MM.1S (cell line): Measurements from ENCODE around the gene GASK1B.
A peak's percentile ranks its signal among the peaks of the same experiment; 100 is the strongest.

ENCODE experiments used
- DNase-seq: peaks from one replicate; pipeline ENCODE4 v3.0.0-alpha.2; 2015
- H2AFZ ChIP-seq: fragments of 300-600 bp; sonication (generic); 2 replicates; pipeline ENCODE4 v1.6.0; 2016; ENCODE audit warnings: antibody characterized with exemption, low read length
- H3F3A ChIP-seq: fragments of 300-600 bp; sonication (generic); 2 replicates; pipeline ENCODE4 v1.6.1; 2016; ENCODE audit warnings: mild to moderate bottlenecking, antibody characterized with exemption, low read length, moderate library complexity, mixed read lengths; ENCODE audit not compliant: insufficient read depth
- H3K27ac ChIP-seq: fragments of 300-600 bp; sonication (generic); 2 replicates; pipeline ENCODE4 v1.5.1; 2016; ENCODE audit warnings: mild to moderate bottlenecking, low read length
- H3K27me3 ChIP-seq: fragments of 300-600 bp; sonication (generic); replicated peaks from 2 replicates; pipeline ENCODE4 v1.6.0; 2016; ENCODE audit warnings: low read length; ENCODE audit not compliant: insufficient read depth
- H3K36me3 ChIP-seq: fragments of 300-600 bp; sonication (generic); replicated peaks from 2 replicates; pipeline ENCODE4 v1.6.1; 2016; ENCODE audit warnings: mild to moderate bottlenecking, low read length, mixed read lengths; ENCODE audit not compliant: insufficient read depth
- H3K4me1 ChIP-seq: fragments of 300-600 bp; sonication (generic); 2 replicates; pipeline ENCODE4 v1.6.1; 2016; ENCODE audit warnings: low read length, mixed read lengths
- H3K4me2 ChIP-seq: fragments of 300-600 bp; sonication (generic); 2 replicates; pipeline ENCODE4 v1.6.0; 2016; ENCODE audit warnings: low read depth, low read length
- H3K4me3 ChIP-seq: fragments of 300-600 bp; sonication (generic); 2 replicates; pipeline ENCODE4 v1.5.1; 2016; ENCODE audit warnings: low read length, mixed read lengths
- H3K79me2 ChIP-seq: fragments of 300-600 bp; sonication (generic); 2 replicates; pipeline ENCODE4 v1.6.1; 2016; ENCODE audit warnings: mixed run types, low read length, mixed read lengths
- H3K9ac ChIP-seq: fragments of 300-600 bp; sonication (generic); 2 replicates; pipeline ENCODE4 v1.6.1; 2016; ENCODE audit warnings: low read length, mixed read lengths
- H3K9me2 ChIP-seq: fragments of 300-600 bp; sonication (generic); replicated peaks from 2 replicates; pipeline ENCODE4 v1.6.1; 2016; ENCODE audit warnings: mild to moderate bottlenecking, low read length, mixed read lengths; ENCODE audit not compliant: insufficient read depth
- H3K9me3 ChIP-seq: fragments of 300-600 bp; sonication (generic); replicated peaks from 2 replicates; pipeline ENCODE4 v1.6.1; 2016; ENCODE audit warnings: mild to moderate bottlenecking, low read length, mixed read lengths; ENCODE audit not compliant: insufficient read depth
- H4K20me1 ChIP-seq: fragments of 300-600 bp; sonication (generic); 2 replicates; pipeline ENCODE4 v1.6.1; 2016; ENCODE audit warnings: mild to moderate bottlenecking, low read length, moderate library complexity, mixed read lengths; ENCODE audit not compliant: insufficient read depth
- EZH2 ChIP-seq: fragments of 300-600 bp; sonication (generic); optimal IDR thresholded peaks from 2 replicates; pipeline ENCODE3; 2017; ENCODE audit warnings: low read depth, mild to moderate bottlenecking, antibody characterized with exemption, low read length, mixed read lengths
- EZH2phosphoT487 ChIP-seq: fragments of 300-600 bp; sonication (generic); IDR thresholded peaks from 2 replicates; pipeline ENCODE4 v1.6.1; 2018; ENCODE audit warnings: antibody characterized with exemption, low read length
- TF ChIP-seq, protein P1 (sequence below): fragments of 300-600 bp; sonication (generic); IDR thresholded peaks from 2 replicates; pipeline ENCODE4 v1.5.1; 2016; ENCODE audit warnings: antibody characterized with exemption, low read length, mixed read lengths

Gene GASK1B

GRCh38 chr4:158214856-158215255 lies 42.0 kb upstream of the GASK1B start:
- no peak overlapping the region for H3K4me2 ChIP-seq
- no peaks in the 10 kb centered on the region for H3K36me3 ChIP-seq
- no peaks in the 10 kb centered on the region for H4K20me1 ChIP-seq
- no peaks in the 10 kb centered on the region for H3K9me3 ChIP-seq
- peaks cover 12% of the 10 kb centered on the region for H3F3A ChIP-seq
- no peak overlapping the region for H3K9ac ChIP-seq
- TF ChIP-seq, protein P1, sequence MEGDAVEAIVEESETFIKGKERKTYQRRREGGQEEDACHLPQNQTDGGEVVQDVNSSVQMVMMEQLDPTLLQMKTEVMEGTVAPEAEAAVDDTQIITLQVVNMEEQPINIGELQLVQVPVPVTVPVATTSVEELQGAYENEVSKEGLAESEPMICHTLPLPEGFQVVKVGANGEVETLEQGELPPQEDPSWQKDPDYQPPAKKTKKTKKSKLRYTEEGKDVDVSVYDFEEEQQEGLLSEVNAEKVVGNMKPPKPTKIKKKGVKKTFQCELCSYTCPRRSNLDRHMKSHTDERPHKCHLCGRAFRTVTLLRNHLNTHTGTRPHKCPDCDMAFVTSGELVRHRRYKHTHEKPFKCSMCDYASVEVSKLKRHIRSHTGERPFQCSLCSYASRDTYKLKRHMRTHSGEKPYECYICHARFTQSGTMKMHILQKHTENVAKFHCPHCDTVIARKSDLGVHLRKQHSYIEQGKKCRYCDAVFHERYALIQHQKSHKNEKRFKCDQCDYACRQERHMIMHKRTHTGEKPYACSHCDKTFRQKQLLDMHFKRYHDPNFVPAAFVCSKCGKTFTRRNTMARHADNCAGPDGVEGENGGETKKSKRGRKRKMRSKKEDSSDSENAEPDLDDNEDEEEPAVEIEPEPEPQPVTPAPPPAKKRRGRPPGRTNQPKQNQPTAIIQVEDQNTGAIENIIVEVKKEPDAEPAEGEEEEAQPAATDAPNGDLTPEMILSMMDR, result no peak
- TF ChIP-seq EZH2phosphoT487, result no peak
- TF ChIP-seq EZH2, result no peak
- 0 out of 2 replicates have a peak, but pooled peaks cover 8% of the 10 kb centered on the region for H3K79me2 ChIP-seq
- H3K4me3 ChIP-seq, result no peak overlapping the region
- DNase-seq, result no peak
- no peaks in the 10 kb centered on the region for H3K27me3 ChIP-seq
- peaks cover 9% of the 10 kb centered on the region for H3K4me1 ChIP-seq
- no peak overlapping the region for H3K27ac ChIP-seq
- no peaks in the 10 kb centered on the region for H3K9me2 ChIP-seq
- no peak overlapping the region for H2AFZ ChIP-seq

DNA sequence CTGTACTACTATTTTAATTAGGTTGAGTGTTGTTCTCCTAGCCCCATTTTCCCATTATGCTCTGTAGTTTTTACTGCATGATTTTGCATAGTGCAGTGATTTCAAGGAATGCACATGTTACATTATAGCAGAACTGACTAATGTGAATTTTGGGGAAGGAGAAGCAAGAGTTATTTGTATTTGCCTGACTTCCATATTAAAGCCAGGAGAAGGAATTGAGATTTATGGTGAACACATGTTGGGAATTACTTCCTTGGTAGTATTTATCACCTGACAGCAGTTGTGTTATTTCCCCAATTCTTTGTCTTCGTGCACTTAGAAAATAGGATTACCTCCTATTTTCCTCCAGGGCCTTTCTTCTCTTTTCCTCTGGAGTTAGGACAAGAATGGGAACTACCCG lies 40.6 kb upstream of the GASK1B start:
- DNase-seq, result no peak
- Histone ChIP-seq H3K4me3 (no peak overlapping the region), H4K20me1 (no peaks in the 10 kb centered on the region), H2AFZ (no peak overlapping the region), H3K27ac (no peak overlapping the region), H3K79me2 (0 out of 2 replicates have a peak, but pooled peaks cover 8% of the 10 kb centered on the region), H3K9ac (no peak overlapping the region), H3K27me3 (no peaks in the 10 kb centered on the region), H3F3A (peaks cover 23% of the 10 kb centered on the region), H3K4me2 (no peak overlapping the region), H3K4me1 (peaks cover 20% of the 10 kb centered on the region), H3K9me3 (no peaks in the 10 kb centered on the region), H3K9me2 (no peaks in the 10 kb centered on the region), H3K36me3 (no peaks in the 10 kb centered on the region)
- TF ChIP-seq EZH2 (no peak), EZH2phosphoT487 (no peak)
- TF ChIP-seq, protein P1, result no peak

DNA sequence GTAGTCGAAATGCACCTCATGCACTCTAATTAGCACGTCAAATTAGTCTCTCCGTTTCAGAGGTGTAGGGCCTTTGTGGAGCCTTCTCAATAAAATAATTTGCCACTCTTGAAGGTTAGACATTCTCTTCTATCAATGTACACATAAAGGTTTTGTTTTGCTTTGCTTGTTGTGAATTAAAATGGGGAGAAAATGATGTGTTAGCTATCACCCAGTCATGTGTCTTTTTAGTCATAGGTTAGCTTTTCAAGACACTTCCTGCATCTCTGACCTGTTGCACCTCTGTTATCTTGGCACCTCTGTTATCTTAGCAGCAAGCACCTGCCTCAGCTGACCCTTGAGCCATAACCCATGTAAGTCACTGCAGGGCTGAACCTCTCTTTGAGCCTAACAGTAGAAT lies 38.4 kb upstream of the GASK1B start:
- Histone ChIP-seq H3K9me2 (no peaks in the 10 kb centered on the region), H3K4me3 (peak overlapping the region; percentile 61), H2AFZ (no peak overlapping the region), H3K27ac (no peak overlapping the region), H3F3A (peaks cover 23% of the 10 kb centered on the region), H3K4me2 (peak overlapping the region; percentile 63), H3K36me3 (no peaks in the 10 kb centered on the region), H3K4me1 (peaks cover 29% of the 10 kb centered on the region), H3K27me3 (no peaks in the 10 kb centered on the region), H3K9ac (no peak overlapping the region; the same call in 1 of the 2 replicates), H3K9me3 (no peaks in the 10 kb centered on the region), H3K79me2 (0 out of 2 replicates have a peak, but pooled peaks cover 8% of the 10 kb centered on the region), H4K20me1 (no peaks in the 10 kb centered on the region)
- TF ChIP-seq, protein P1, result no peak
- no peak for TF ChIP-seq EZH2
- no peak for TF ChIP-seq EZH2phosphoT487
- no peak for DNase-seq
